IPS DF 4.7 (cell line): ENCODE results near the gene SEC31B.
A peak's percentile ranks its signal among the peaks of the same experiment; 100 is the strongest.

ENCODE experiments used
- DNase-seq: peaks from one replicate; pipeline ENCODE4 v3.0.0-alpha.2; 2013; ENCODE audit warnings: low spot score; ENCODE audit errors: extremely low read depth

SEC31B gene

GRCh38 chr10:100502926-100503494 is 16.7 kb downstream of the SEC31B start:
- DNase-seq: no peak

- DNase-seq: no peak
Observed at GRCh38 chr10:100501423-100501822, 18.2 kb downstream of the SEC31B start.

DNA sequence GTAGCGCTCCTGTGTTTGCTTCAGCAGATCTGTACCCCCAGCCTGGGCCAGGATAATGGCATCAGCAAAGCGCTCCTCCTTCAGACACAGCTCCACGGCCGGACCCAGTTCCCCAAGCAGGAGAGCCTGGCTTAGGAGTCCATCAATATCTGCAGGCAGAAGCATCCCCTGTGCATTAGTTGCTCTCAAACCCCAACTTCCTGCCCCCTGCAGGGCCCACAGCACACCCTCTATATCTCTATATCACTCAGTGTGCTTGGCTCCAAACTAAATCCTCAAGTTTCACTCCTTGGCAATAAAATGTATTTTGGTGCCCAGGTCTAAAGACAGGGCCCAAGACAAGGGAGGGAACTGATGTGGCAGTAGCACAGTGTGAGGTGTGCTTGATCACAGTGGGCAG is 21.6 kb downstream of the SEC31B start:
- DNase-seq: no peak

DNA sequence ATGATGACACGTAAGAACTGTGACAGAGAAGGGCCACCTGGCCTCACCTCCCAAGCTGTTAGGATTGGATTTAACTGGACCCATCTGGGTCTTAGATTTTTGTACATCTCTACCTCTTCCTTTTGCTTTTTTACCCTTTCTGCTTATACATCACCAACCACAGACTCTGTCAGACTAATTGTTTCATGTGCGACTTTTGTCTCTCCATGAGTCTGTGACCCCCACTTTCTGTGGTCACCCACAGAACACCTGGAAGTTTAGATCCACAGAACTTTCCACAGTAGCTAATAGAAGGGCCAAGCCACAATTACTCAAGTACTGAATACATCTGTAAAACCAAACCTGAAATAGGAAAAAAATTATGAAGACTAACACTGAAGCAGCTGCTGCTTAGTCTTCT is 23.1 kb downstream of the SEC31B start:
- no peak for DNase-seq

DNA sequence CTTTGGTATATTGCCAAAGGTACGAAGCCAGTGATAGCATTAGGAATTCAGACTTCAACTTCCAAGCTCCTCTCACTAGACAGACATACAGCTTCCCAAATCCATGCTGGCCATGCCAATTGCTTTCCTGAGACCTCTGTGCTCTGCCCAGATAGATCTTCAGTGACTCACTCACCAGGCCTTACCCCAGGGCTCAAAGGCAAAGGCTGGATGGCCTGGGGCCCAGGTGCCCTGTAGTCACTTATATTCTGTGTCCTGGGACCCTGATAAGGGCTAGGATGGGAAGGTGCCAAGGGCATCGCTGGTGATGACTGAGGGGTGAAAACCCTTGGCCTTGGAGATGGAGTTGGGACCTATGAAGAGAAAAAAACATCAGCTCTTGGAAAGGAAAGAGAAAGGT is 29.1 kb downstream of the SEC31B start:
- DNase-seq: no peak

- DNase-seq: no peak
Observed at GRCh38 chr10:100489396-100489795, 30.3 kb downstream of the SEC31B start.

- no peak for DNase-seq
Observed at GRCh38 chr10:100487529-100487928, 32.1 kb downstream of the SEC31B start.

- DNase-seq: peak; percentile 51
Observed at GRCh38 chr10:100485801-100486495, 33.7 kb downstream of the SEC31B start.

DNA sequence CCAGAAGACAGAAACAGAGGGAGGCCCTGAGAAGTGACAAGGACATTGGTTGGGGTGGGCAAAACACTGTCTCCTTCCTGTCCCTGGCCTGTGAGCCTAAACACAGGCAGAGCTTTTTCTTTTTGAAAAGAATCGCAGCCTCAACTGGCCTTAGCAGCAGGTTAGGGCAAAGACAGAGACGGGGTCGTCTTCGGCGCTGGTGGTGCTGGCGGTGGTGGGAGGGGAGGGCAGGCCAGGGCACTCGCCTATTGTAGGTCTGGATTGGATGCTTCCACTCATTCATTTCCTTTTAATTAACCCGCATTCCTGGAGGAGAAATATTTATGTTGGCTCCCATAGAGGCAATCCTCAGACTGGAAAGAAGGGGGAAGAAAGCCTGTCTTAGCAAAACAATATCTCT is 34.3 kb downstream of the SEC31B start:
- no peak for DNase-seq

DNA sequence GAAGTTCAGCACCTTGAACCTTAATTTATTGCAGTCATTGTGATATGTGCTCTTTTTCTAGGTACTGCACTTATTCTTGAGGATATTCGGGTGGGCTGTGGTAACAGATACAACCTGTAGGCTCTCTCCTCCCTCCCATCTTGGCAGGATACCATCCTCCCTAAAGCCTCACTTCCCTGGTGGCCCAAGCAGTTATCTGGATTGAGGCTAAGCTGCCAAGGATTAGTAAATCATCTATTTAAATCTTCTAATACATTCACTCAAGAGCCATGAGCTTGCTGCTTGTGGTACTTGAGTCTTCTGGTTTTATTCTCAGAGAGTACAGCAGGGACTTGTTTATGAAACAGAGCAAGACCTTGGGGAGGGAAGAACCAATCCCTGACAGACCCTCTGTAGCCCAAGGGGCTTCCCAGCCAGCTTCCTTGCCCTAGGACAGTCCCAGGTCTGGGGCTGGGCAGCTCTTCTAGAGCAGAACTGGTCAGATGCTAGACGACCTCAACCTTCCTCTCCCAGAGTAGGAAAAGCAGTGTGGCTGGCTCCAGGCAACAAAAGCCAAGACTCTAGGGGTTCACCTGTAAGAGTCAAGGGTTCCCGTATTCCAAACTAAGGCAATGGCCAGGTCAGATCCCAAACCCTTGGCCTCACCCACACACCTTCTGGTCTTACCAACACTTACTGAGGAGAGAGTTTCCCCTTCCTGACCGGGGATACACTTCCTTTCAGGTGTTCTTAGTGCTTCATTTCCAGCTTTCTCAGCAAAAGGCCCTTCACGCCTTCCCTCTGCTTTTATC is 35.6 kb downstream of the SEC31B start:
- DNase-seq: no peak

DNA sequence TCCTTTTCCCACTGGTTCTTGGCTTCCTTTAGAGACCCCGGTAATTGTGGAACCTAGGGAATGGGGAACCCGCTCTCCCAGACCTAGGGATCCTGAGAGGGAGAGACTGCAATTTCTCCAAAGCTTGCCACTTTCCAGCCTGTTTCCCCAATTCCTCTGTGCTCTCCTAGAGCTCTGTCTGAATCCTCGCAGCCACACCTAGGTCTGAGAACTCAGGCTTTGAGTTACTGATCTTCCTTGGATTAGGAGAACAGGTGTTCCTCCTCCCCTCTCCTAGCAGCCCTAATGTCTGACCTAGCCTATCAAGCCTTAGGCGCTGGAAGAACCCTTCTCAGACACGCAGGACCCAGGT is 36.9 kb downstream of the SEC31B start:
- DNase-seq: no peak

DNA sequence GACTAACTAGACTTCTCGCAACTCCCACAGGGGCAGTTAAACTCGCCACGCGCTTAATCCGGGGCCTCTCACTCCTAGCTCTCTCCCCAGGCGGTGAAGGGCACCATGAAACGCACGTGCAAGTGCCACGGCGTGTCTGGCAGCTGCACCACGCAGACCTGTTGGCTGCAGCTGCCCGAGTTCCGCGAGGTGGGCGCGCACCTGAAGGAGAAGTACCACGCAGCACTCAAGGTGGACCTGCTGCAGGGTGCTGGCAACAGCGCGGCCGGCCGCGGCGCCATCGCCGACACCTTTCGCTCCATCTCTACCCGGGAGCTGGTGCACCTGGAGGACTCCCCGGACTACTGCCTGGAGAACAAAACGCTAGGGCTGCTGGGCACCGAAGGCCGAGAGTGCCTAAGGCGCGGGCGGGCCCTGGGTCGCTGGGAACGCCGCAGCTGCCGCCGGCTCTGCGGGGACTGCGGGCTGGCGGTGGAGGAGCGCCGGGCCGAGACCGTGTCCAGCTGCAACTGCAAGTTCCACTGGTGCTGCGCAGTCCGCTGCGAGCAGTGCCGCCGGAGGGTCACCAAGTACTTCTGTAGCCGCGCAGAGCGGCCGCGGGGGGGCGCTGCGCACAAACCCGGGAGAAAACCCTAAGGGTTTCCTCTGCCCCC is 37.4 kb downstream of the SEC31B start:
- DNase-seq: peak; percentile 44

GRCh38 chr10:100481462-100482081 is 38.1 kb downstream of the SEC31B start:
- DNase-seq: peak; percentile 91

DNA sequence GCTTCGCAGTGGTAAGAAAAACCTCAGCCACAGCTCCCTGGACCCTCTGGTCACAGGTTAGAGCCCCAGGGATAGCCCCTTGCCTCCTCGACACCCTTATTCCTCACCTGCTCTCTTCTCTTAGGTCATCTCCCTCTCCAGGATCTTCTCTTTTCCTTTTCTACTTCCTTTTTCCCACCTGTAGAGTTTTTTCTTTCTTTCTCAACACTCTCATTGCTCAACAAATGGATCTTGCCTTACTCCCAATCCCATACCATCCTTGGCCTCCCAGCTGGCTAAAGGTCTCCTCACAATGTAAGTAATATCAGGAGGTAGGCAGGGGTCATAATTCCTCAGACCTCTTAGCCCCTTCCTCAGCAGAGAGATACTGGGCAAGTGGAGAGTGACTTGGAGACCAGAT is 39.7 kb downstream of the SEC31B start:
- no peak for DNase-seq

- DNase-seq: no peak
Observed at GRCh38 chr10:100479037-100479436, 40.6 kb downstream of the SEC31B start.

GRCh38 chr10:100477970-100478369 is 41.7 kb downstream of the SEC31B start:
- DNase-seq: no peak

DNA sequence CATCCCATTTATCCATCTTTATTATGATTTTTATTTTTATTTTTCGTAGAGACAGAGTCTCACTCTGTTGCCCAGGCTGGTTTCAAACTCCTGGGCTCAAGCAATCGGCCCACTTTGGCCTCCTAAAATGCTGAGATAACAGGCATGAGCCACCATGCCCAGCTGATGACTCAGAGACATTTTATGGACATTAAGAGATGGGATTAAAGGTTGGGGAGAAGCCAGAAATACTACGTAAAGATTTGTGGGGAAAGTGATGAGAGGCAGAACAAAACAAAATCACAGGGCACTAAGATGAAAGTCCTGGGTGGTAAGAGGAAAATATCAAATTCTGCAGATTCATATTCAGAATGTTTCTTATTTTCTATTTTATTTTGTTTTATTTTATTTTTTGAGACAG is 49.3 kb downstream of the SEC31B start:
- DNase-seq: no peak

- DNase-seq: no peak
Observed at GRCh38 chr10:100469756-100470155, 49.9 kb downstream of the SEC31B start.

- DNase-seq: no peak
Observed at GRCh38 chr10:100468978-100469377, 50.7 kb downstream of the SEC31B start.

DNA sequence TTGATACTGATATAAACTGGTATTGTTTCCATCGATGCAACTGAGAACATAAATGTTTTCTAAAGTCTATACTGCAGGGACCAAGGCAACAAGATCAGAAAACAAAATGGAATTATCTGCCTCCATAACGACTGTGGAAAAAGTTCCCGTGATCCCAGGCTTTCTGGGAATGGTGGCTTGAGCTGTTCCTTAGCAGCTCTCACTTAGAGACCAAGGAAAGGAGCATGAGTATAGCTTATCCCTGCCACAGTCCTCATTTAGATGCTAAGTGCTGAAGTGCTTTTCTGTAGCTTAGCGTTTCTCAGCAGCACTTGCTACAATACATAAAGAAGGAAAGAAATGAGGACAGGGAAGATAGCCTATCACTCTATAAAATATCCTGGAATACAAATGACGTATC is 51.3 kb downstream of the SEC31B start:
- no peak for DNase-seq

- no peak for DNase-seq
Observed at GRCh38 chr10:100462709-100463108, 57.0 kb downstream of the SEC31B start, which contains the start of gene WNT8B. Gene WNT8B (plus strand): TSS chr10:100463009. CDS start chr10:100463169, 160 bp downstream.

- DNase-seq: no peak
Observed at GRCh38 chr10:100448951-100449350, 70.7 kb downstream of the SEC31B start.
